SK-N-SH treated with all-trans-retinoic acid at 6 μM for 48 hours (cell line): Measurements from ENCODE around the gene MYL6.
A peak's percentile ranks its signal among the peaks of the same experiment; 100 is the strongest.

Source experiments
- ATAC-seq: fragments of 200-7000 bp; cut with Tn5 transposase; 3 replicates; pipeline ENCODE4 v1.9.1; 2020; ENCODE audit warnings: mild to moderate bottlenecking, moderate library complexity
- BACH2 ChIP-seq: fragments of 250-450 bp; sonication (Bioruptor Pico); IDR thresholded peaks from 2 replicates; pipeline ENCODE4 v1.9.0; 2021; ENCODE audit warnings: mild to moderate bottlenecking, borderline replicate concordance
- CSDC2 ChIP-seq: fragments of 250-450 bp; sonication (Bioruptor Pico); IDR thresholded peaks from 2 replicates; pipeline ENCODE4 v1.5.0; 2020; ENCODE audit warnings: mild to moderate bottlenecking, moderate library complexity
- ESRRG ChIP-seq: fragments of 250-450 bp; sonication (Bioruptor Pico); IDR thresholded peaks from 2 replicates; pipeline ENCODE4 v1.6.1; 2021; ENCODE audit warnings: mild to moderate bottlenecking
- GLIS3 ChIP-seq: fragments of 250-450 bp; sonication (Bioruptor Pico); IDR thresholded peaks from 2 replicates; pipeline ENCODE4 v1.5.0; 2020; ENCODE audit warnings: mild to moderate bottlenecking, moderate library complexity
- ISL1 ChIP-seq: fragments of 250-450 bp; sonication (Bioruptor Pico); IDR thresholded peaks from 2 replicates; pipeline ENCODE4 v2.1.2; 2022; ENCODE audit warnings: mild to moderate bottlenecking, moderate library complexity
- OSR1 ChIP-seq: fragments of 250-450 bp; sonication (Bioruptor Pico); IDR thresholded peaks from 2 replicates; pipeline ENCODE4 v1.8.0; 2022; ENCODE audit warnings: moderate library complexity, mild to moderate bottlenecking, inconsistent platforms
- PPARA ChIP-seq: fragments of 250-450 bp; sonication (Bioruptor Pico); IDR thresholded peaks from 2 replicates; pipeline ENCODE4 v1.5.0; 2020; ENCODE audit warnings: mild to moderate bottlenecking, borderline replicate concordance
- RARB ChIP-seq: fragments of 250-450 bp; sonication (Bioruptor Pico); IDR thresholded peaks from 2 replicates; pipeline ENCODE4 v1.8.0; 2021; ENCODE audit warnings: mild to moderate bottlenecking, moderate library complexity
- SNAI2 ChIP-seq: fragments of 250-450 bp; sonication (Bioruptor Pico); IDR thresholded peaks from 2 replicates; pipeline ENCODE4 v1.5.0; 2020; ENCODE audit warnings: mild to moderate bottlenecking, moderate library complexity
- TCF4 ChIP-seq: fragments of 250-450 bp; sonication (Bioruptor Pico); IDR thresholded peaks from 2 replicates; pipeline ENCODE4 v1.8.0; 2021; ENCODE audit warnings: mild to moderate bottlenecking, moderate library complexity, borderline replicate concordance
- TOX ChIP-seq: fragments of 250-450 bp; sonication (Bioruptor Pico); IDR thresholded peaks from 2 replicates; pipeline ENCODE4 v1.8.0; 2021; ENCODE audit warnings: mild to moderate bottlenecking, moderate library complexity, borderline replicate concordance
- ZC3H10 ChIP-seq: fragments of 250-450 bp; sonication (Bioruptor Pico); IDR thresholded peaks from 2 replicates; pipeline ENCODE4 v1.5.1; 2021; ENCODE audit warnings: mild to moderate bottlenecking, moderate library complexity
- ZFP3 ChIP-seq: fragments of 250-450 bp; sonication (Bioruptor Pico); IDR thresholded peaks from 2 replicates; pipeline ENCODE4 v1.5.0; 2020; ENCODE audit warnings: mild to moderate bottlenecking, moderate library complexity
- ZFP30 ChIP-seq: fragments of 450-650 bp; formaldehyde crosslinking; IDR thresholded peaks from 2 replicates; pipeline ENCODE4 v1.5.0; 2022; ENCODE audit warnings: mild to moderate bottlenecking, moderate library complexity
- ZNF565 ChIP-seq: fragments of 450-650 bp; formaldehyde crosslinking; conservative IDR thresholded peaks from 2 replicates; pipeline ENCODE4 v1.5.0; 2020; ENCODE audit warnings: low read depth, mild to moderate bottlenecking, moderate library complexity
- ZNF70 ChIP-seq: fragments of 450-650 bp; formaldehyde crosslinking; IDR thresholded peaks from 2 replicates; pipeline ENCODE4 v1.5.0; 2020; ENCODE audit warnings: mild to moderate bottlenecking, moderate library complexity
- TF ChIP-seq, protein P1 (sequence below): fragments of 250-450 bp; sonication (Bioruptor Pico); IDR thresholded peaks from 2 replicates; pipeline ENCODE4 v1.8.0; 2021; ENCODE audit warnings: low read depth, mild to moderate bottlenecking, moderate library complexity, borderline replicate concordance
- TF ChIP-seq, protein P2 (sequence below): fragments of 250-450 bp; sonication (Bioruptor Pico); IDR thresholded peaks from 2 replicates; pipeline ENCODE4 v1.8.0; 2020; ENCODE audit warnings: mild to moderate bottlenecking, moderate library complexity, borderline replicate concordance
- TF ChIP-seq, protein P3 (sequence below): fragments of 250-450 bp; sonication (Bioruptor Pico); IDR thresholded peaks from 2 replicates; pipeline ENCODE4 v1.5.0; 2020; ENCODE audit warnings: mild to moderate bottlenecking, moderate library complexity
- TF ChIP-seq, protein P4 (sequence below): fragments of 250-450 bp; sonication (Bioruptor Pico); IDR thresholded peaks from 2 replicates; pipeline ENCODE4 v1.5.1; 2020; ENCODE audit warnings: low read depth, mild to moderate bottlenecking, moderate library complexity

The MYL6 gene

DNA sequence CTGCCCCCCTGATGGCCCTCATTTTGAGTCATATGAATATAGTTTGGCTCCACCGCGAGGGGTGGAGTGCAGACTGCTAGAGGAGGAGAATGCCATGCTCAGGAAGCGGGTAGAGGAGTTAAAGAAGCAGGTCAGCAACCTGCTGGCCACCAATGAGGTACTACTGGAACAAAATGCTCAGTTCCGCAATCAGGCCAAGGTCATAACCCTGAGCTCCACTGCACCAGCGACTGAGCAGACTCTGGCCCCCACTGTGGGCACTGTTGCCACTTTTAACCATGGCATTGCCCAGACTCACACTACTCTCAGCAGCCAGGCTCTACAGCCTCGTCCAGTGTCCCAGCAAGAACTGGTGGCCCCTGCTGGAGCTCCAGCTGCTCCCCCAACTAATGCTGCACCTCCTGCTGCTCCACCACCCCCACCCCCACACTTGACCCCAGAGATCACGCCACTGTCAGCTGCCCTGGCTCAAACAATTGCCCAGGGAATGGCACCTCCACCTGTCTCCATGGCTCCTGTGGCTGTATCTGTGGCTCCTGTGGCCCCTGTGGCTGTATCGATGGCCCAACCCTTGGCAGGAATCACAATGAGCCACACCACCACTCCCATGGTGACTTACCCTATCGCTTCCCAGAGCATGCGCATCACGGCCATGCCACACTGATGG lies 36.8 kb upstream of the MYL6 start:
- TF ChIP-seq ZC3H10 (peak; percentile 16; the same call in 1 of the 2 replicates), ESRRG (no peak), TCF4 (CRISPR knock-in tag) (no peak), SNAI2 (CRISPR knock-in tag) (no peak)
- TF ChIP-seq, protein P1, sequence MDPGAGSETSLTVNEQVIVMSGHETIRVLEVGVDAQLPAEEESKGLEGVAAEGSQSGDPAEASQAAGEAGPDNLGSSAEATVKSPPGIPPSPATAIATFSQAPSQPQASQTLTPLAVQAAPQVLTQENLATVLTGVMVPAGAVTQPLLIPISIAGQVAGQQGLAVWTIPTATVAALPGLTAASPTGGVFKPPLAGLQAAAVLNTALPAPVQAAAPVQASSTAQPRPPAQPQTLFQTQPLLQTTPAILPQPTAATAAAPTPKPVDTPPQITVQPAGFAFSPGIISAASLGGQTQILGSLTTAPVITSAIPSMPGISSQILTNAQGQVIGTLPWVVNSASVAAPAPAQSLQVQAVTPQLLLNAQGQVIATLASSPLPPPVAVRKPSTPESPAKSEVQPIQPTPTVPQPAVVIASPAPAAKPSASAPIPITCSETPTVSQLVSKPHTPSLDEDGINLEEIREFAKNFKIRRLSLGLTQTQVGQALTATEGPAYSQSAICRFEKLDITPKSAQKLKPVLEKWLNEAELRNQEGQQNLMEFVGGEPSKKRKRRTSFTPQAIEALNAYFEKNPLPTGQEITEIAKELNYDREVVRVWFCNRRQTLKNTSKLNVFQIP, result no peak
- TF ChIP-seq, protein P2, sequence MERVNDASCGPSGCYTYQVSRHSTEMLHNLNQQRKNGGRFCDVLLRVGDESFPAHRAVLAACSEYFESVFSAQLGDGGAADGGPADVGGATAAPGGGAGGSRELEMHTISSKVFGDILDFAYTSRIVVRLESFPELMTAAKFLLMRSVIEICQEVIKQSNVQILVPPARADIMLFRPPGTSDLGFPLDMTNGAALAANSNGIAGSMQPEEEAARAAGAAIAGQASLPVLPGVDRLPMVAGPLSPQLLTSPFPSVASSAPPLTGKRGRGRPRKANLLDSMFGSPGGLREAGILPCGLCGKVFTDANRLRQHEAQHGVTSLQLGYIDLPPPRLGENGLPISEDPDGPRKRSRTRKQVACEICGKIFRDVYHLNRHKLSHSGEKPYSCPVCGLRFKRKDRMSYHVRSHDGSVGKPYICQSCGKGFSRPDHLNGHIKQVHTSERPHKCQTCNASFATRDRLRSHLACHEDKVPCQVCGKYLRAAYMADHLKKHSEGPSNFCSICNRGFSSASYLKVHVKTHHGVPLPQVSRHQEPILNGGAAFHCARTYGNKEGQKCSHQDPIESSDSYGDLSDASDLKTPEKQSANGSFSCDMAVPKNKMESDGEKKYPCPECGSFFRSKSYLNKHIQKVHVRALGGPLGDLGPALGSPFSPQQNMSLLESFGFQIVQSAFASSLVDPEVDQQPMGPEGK (CRISPR knock-in tag), result no peak
- TF ChIP-seq, protein P3, sequence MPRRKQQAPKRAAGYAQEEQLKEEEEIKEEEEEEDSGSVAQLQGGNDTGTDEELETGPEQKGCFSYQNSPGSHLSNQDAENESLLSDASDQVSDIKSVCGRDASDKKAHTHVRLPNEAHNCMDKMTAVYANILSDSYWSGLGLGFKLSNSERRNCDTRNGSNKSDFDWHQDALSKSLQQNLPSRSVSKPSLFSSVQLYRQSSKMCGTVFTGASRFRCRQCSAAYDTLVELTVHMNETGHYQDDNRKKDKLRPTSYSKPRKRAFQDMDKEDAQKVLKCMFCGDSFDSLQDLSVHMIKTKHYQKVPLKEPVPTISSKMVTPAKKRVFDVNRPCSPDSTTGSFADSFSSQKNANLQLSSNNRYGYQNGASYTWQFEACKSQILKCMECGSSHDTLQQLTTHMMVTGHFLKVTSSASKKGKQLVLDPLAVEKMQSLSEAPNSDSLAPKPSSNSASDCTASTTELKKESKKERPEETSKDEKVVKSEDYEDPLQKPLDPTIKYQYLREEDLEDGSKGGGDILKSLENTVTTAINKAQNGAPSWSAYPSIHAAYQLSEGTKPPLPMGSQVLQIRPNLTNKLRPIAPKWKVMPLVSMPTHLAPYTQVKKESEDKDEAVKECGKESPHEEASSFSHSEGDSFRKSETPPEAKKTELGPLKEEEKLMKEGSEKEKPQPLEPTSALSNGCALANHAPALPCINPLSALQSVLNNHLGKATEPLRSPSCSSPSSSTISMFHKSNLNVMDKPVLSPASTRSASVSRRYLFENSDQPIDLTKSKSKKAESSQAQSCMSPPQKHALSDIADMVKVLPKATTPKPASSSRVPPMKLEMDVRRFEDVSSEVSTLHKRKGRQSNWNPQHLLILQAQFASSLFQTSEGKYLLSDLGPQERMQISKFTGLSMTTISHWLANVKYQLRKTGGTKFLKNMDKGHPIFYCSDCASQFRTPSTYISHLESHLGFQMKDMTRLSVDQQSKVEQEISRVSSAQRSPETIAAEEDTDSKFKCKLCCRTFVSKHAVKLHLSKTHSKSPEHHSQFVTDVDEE (CRISPR knock-in tag), result no peak
- ATAC-seq, result no peak

DNA sequence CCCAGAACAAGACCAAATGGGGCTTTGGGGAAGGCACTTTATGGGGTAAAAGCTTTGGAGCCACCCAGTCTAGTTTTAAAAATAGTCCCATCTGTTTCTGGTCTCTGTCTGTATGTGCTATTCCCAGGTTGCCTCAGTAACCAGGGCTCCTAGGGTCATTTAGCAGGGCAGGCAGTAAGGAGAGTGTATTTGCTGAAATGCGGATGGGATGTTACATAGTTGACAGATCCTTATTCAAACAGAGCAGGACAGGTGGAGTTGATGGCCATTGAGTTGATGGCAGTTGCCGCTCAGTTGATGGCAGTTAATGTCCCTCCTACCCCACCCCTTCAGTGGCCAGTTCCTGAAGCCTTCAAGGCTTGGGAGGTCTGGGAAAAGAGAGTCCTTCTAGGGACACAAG lies 35.5 kb upstream of the MYL6 start:
- no peak for ATAC-seq
- TF ChIP-seq PPARA (CRISPR knock-in tag), result no peak
- TF ChIP-seq ZNF565 (CRISPR knock-in tag), result no peak
- TF ChIP-seq ZFP3 (CRISPR knock-in tag), result no peak

DNA sequence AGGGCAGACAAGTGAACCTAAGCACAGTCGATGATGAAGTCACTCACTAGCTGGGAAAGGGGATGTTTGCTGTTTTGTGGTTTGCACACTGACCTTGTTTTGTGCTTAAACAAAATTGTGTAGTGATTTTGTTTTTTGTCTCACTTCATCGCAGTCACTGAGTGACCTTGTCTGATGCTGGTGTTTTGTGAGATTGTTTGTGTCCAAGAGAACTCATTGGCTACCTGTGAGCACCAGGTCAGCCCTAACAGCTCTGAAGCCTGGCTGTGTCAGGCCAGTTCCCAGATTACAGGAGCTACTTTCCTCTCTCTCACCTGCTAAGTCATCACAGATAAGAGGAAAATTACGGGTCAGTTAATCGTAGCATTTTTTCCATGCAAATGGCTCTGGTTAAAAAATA lies 34.0 kb upstream of the MYL6 start:
- TF ChIP-seq SNAI2 (CRISPR knock-in tag) (no peak), ESRRG (no peak), CSDC2 (no peak), TOX (CRISPR knock-in tag) (no peak), GLIS3 (CRISPR knock-in tag) (no peak), PPARA (CRISPR knock-in tag) (no peak), ZNF565 (CRISPR knock-in tag) (no peak), ZNF70 (CRISPR knock-in tag) (no peak), ZFP30 (CRISPR knock-in tag) (no peak), ISL1 (no peak), BACH2 (CRISPR knock-in tag) (no peak), OSR1 (CRISPR knock-in tag) (no peak), ZFP3 (CRISPR knock-in tag) (no peak), TCF4 (CRISPR knock-in tag) (no peak), RARB (CRISPR knock-in tag) (no peak)
- TF ChIP-seq, protein P1, result no peak
- TF ChIP-seq, protein P4, sequence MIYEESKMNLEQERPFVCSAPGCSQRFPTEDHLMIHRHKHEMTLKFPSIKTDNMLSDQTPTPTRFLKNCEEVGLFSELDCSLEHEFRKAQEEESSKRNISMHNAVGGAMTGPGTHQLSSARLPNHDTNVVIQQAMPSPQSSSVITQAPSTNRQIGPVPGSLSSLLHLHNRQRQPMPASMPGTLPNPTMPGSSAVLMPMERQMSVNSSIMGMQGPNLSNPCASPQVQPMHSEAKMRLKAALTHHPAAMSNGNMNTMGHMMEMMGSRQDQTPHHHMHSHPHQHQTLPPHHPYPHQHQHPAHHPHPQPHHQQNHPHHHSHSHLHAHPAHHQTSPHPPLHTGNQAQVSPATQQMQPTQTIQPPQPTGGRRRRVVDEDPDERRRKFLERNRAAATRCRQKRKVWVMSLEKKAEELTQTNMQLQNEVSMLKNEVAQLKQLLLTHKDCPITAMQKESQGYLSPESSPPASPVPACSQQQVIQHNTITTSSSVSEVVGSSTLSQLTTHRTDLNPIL (CRISPR knock-in tag), result no peak
- ATAC-seq, result no peak
